ENCODE data around the gene OR8J3.

- TF ChIP-seq CTCF (IDR thresholded peaks at IDR 0.05) (no peak), POLR2A (IDR thresholded peaks at IDR 0.05) (no peak)
Measured at GRCh38 chr11:56089697-56090096, 50.3 kb downstream of the OR8J3 start.
